Tibial nerve (tissue), 4 donors: ENCODE results near the gene SAG.

Experiments
- CTCF ChIP-seq, 5 experiments: fragments of 200-600 bp in 3 of 5; fragments of 450-650 bp in 2 of 5; sonication (generic) in 3 of 5; IDR thresholded peaks; one replicate each; pipeline ENCODE4 v1.5.1; 2016 to 2019; ENCODE audit warnings: antibody characterized with exemption in 5 of 5, mild to moderate bottlenecking in 3 of 5, moderate library complexity in 2 of 5
- EP300 ChIP-seq, 2 donors: sonication (generic); formaldehyde crosslinking; IDR thresholded peaks; one replicate each; pipeline ENCODE4 v1.6.1; 2017; ENCODE audit warnings: antibody characterized with exemption in 2 of 2, mild to moderate bottlenecking in 1 of 2
- POLR2A ChIP-seq, 2 donors: fragments of 450-650 bp; IDR thresholded peaks; one replicate each; pipeline ENCODE4 v1.6.1; 2017; ENCODE audit warnings: antibody characterized with exemption in 2 of 2, mild to moderate bottlenecking in 2 of 2, moderate library complexity in 2 of 2

- no peak for TF ChIP-seq CTCF (IDR thresholded peaks at IDR 0.05)
- TF ChIP-seq POLR2A (IDR thresholded peaks at IDR 0.05) = no peak
- TF ChIP-seq EP300 (IDR thresholded peaks at IDR 0.05) = no peak
These were observed 18.0 kb upstream of the SAG start for GRCh38 chr2:233289648-233290047.
